ENCODE data around the gene B3GALNT1. TPM values are rescaled to one million over a fixed set of nuclear protein-coding genes. Genes with fewer than 3 reads are reported as not detected.
A peak's percentile ranks its signal among the peaks of the same experiment; 100 is the strongest.

B3GALNT1 gene
- total RNA-seq, 2 experiments from 2014 or later, result 1.7 to 9.3 TPM

DNA sequence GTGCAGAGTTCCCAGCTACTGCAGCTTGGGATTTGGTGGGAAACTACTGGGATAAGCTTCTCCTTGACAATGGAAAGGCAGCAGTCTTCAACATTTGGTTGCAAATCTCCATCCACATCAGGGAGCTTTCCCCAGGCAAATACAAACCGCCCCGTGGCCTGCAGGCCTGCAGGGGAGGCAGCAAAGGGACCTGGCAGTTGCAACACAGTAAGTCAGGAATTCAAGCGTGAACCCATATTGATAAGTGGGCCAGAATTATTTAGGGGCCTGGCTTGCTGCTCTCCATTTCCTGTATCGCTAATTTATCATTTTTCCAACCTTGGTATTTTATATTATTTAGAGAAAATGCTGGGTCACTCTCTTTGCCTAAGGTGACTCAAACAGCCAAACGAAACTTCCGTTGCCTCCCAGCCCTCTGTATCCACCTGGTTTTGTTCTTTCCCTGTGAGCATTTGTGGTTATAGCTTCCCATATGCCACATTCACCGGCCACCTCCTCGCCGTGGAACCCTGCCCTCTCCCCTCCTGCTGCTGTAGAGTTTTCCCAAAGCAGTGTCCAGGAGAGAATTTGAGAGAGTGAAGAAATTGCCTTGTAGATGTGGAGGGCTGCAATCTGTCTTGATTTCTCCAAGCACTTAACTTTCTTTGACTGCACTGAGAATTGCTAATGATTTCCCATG, 34.8 kb downstream of the B3GALNT1 start:
- no peak overlapping the region for H3K4me3 Mint-ChIP-seq
- H3K4me1 Mint-ChIP-seq, result peaks cover 54% of the 10 kb centered on the region
- DNase-seq, result no peak
- CTCF ChIA-PET, result interaction anchor here (0.6 to 1.1 kb wide), 2 partner anchors 10 to 39 kb away, joined by 3 read pairs; no protein-coding TSS in a partner anchor
- ATAC-seq, result no peak
- no peaks in the 10 kb centered on the region for H3K27me3 Mint-ChIP-seq
- peaks cover 3% of the 10 kb centered on the region for H3K36me3 Mint-ChIP-seq
- H3K9me3 Mint-ChIP-seq (ENCODE audit: low read depth), result no peaks in the 10 kb centered on the region
- no peak overlapping the region for H3K27ac Mint-ChIP-seq

DNA sequence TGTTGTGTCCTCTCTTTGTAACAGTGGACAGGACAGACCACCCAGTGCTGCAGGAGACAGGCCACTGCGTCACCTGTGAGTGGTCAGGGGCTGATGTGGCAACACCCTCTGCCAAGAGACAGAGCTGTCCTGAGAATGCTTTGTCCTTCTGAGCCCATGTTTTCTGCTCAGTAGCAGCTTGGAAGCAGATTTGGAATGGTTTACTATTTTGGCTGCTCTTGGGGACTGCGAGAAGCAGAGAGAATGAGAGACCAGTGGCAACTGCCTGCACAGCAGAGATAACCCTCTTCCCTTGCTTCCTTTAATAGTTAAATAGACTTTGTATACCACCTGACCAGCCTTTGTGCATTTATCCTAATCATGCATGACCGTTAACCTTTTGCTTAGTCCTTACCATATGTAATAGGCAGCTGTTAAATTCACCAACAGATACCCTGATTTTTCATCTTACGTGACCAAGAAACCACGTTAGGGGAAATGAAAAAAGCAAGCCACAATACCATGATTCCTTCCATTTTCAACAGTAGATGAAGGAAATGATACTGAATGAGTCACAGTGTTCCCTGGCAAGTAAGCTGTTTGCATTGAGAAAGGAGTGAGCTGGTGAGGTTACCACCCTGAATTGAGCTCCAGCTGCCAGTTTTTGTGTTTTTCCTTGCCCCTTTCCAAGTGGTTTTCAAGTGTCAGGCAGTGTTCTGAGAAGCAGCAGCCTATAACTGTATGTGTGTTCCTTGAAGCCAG, 35.5 kb downstream of the B3GALNT1 start:
- DNase-seq (no peak), ATAC-seq (peak; percentile 61)
- CTCF ChIA-PET, result interaction anchor here (0.6 kb wide), 1 partner anchor 10 kb away, joined by 3 read pairs; no protein-coding TSS in a partner anchor
- H3K4me3 Mint-ChIP-seq, result no peak overlapping the region
- H3K36me3 Mint-ChIP-seq, result peaks cover 3% of the 10 kb centered on the region
- peaks cover 54% of the 10 kb centered on the region for H3K4me1 Mint-ChIP-seq
- H3K27me3 Mint-ChIP-seq, result no peaks in the 10 kb centered on the region
- H3K27ac Mint-ChIP-seq, result no peak overlapping the region
- no peaks in the 10 kb centered on the region for H3K9me3 Mint-ChIP-seq (ENCODE audit: low read depth)

GRCh38 chr3:161067335-161067734, 37.8 kb downstream of the B3GALNT1 start:
- Mint-ChIP-seq H3K4me3 (no peak overlapping the region), H3K27me3 (no peaks in the 10 kb centered on the region), H3K27ac (no peak overlapping the region), H3K36me3 (peaks cover 3% of the 10 kb centered on the region), H3K9me3 (ENCODE audit: low read depth) (no peaks in the 10 kb centered on the region), H3K4me1 (peaks cover 46% of the 10 kb centered on the region)
- CTCF ChIA-PET, result no interaction called here
- ATAC-seq, result no peak
- no peak for DNase-seq

DNA sequence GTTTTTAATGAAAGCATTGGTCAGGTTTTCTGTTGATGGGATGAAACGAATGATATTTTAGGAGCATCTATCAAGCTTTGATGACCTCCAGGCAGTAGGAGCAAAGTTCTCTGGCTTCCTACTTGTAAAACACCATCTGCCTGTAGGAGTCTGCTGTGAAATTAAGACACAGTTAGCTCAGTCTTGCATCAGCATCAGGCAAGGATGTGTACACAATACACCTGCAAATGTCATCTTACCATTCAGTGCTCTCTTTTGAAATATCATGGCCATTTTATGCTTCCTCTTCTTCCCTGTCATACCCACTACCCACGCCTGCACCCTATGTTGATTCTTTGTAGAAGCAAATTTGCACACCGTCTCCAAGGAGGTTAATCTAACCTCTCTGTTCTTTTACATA, 38.2 kb downstream of the B3GALNT1 start:
- peaks cover 43% of the 10 kb centered on the region for H3K4me1 Mint-ChIP-seq
- DNase-seq, result no peak
- H3K36me3 Mint-ChIP-seq, result peaks cover 3% of the 10 kb centered on the region
- no peak for ATAC-seq
- no peak overlapping the region for H3K27ac Mint-ChIP-seq
- H3K4me3 Mint-ChIP-seq, result no peak overlapping the region
- H3K9me3 Mint-ChIP-seq (ENCODE audit: low read depth), result no peaks in the 10 kb centered on the region
- CTCF ChIA-PET, result no interaction called here
- no peaks in the 10 kb centered on the region for H3K27me3 Mint-ChIP-seq

GRCh38 chr3:161064413-161064812, 40.7 kb downstream of the B3GALNT1 start:
- H3K4me3 Mint-ChIP-seq, result no peak overlapping the region
- peaks cover 3% of the 10 kb centered on the region for H3K36me3 Mint-ChIP-seq
- H3K27ac Mint-ChIP-seq, result no peak overlapping the region
- H3K4me1 Mint-ChIP-seq, result peaks cover 21% of the 10 kb centered on the region
- H3K27me3 Mint-ChIP-seq, result no peaks in the 10 kb centered on the region
- CTCF ChIA-PET, result interaction anchor here (0.5 kb wide), 1 partner anchor 20 kb away, joined by 3 read pairs; no protein-coding TSS in a partner anchor
- DNase-seq (no peak), ATAC-seq (no peak)
- H3K9me3 Mint-ChIP-seq (ENCODE audit: low read depth), result no peaks in the 10 kb centered on the region

DNA sequence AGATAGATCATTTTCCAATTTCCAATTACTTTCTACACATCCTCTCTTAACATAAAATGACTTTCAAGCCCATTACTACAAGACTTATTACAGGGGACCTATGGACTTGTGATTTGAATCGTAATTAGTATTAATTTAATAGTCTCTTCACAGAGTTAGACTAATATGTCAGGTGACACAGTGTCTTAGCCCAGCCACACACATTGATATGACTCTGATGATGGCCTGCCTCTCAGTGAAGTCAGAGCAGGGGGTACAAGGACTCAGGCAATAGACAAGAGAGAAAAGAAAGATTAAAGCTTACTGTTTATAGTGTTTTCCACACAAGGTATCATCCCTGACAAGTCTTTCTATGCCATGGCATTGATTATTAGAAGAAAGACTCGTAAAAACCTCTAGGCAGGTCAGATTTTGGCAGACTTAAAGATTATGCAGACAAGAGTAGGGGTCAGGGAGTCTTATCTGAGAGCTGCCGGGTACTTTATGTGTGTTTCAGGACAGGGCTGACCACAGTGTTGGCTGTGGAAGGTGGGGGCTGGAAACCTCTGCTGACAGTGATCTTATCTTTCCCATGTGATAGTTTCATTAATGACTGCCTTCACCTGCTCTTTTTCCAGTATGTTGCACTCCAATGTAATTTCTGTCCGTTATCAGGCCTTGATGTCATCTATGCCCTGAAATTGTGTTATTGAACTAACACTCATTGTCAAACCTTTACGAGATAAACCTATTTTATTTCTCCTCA, 50.1 kb downstream of the B3GALNT1 start:
- DNase-seq (no peak), ATAC-seq (no peak)
- H3K27me3 Mint-ChIP-seq, result no peaks in the 10 kb centered on the region
- peaks cover 2% of the 10 kb centered on the region for H3K4me1 Mint-ChIP-seq
- CTCF ChIA-PET, result no interaction called here
- H3K9me3 Mint-ChIP-seq (ENCODE audit: low read depth), result no peaks in the 10 kb centered on the region
- H3K27ac Mint-ChIP-seq, result no peak overlapping the region
- no peaks in the 10 kb centered on the region for H3K36me3 Mint-ChIP-seq
- no peak overlapping the region for H3K4me3 Mint-ChIP-seq

GRCh38 chr3:161051856-161052255, 53.3 kb downstream of the B3GALNT1 start:
- Mint-ChIP-seq H3K27ac (no peak overlapping the region), H3K4me1 (peaks cover 2% of the 10 kb centered on the region), H3K27me3 (no peaks in the 10 kb centered on the region), H3K9me3 (ENCODE audit: low read depth) (no peaks in the 10 kb centered on the region), H3K4me3 (no peak overlapping the region), H3K36me3 (no peaks in the 10 kb centered on the region)
- no peak for DNase-seq
- CTCF ChIA-PET, result no interaction called here
- no peak for ATAC-seq

DNA sequence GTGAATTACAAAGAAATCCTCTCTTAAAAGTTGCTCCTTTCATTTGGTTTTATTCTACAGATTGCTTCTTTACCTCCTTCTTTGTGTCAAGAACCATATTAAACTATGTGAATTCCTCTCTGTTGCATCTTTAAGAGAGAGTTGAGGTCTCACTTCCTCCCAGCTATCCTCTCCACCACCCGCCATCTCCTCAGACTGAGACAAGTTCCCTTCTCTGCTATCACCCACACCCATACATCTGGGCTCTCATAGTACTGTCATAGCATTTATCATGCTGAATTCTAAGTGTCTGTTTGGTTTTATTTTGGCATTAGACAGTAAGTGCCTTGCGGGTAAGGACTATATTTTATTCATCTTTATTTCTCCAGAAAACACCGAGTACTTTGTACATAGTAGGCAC, 54.2 kb downstream of the B3GALNT1 start:
- H3K4me1 Mint-ChIP-seq, result peaks cover 2% of the 10 kb centered on the region
- no peaks in the 10 kb centered on the region for H3K9me3 Mint-ChIP-seq (ENCODE audit: low read depth)
- CTCF ChIA-PET, result no interaction called here
- H3K27me3 Mint-ChIP-seq, result no peaks in the 10 kb centered on the region
- H3K27ac Mint-ChIP-seq, result no peak overlapping the region
- ATAC-seq (no peak), DNase-seq (no peak)
- no peak overlapping the region for H3K4me3 Mint-ChIP-seq
- H3K36me3 Mint-ChIP-seq, result no peaks in the 10 kb centered on the region

DNA sequence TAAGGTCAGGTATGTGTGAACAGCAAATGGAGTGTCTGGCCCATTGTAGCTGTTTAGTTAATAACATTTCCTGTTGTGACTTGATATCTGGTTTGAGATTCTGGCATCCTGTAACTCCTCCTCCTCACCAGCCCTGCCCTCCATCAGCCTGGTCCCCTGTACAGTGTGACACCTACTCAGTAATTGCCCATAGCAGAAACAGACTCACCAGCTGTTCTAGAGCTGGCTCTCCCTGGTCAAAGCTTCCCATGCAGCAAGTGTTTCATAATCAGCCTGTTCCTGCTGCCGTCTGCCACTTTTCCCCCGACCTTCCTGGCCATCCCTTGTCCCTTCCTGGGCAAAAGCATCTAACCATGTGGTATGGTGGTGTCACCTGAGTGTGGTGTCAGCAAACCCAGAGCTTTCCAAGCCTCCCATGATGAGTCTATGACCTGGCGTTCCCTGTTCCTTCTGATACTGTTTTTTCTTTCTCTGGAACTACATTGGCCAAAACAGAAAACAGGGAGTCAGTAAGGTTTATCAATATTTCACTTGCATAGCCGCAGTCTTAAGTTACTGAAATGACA, 55.4 kb downstream of the B3GALNT1 start:
- H3K36me3 Mint-ChIP-seq, result no peaks in the 10 kb centered on the region
- peaks cover 2% of the 10 kb centered on the region for H3K9me3 Mint-ChIP-seq (ENCODE audit: low read depth)
- no peak overlapping the region for H3K27ac Mint-ChIP-seq
- ATAC-seq, result no peak
- H3K4me3 Mint-ChIP-seq, result no peak overlapping the region
- H3K4me1 Mint-ChIP-seq, result peaks cover 2% of the 10 kb centered on the region
- DNase-seq, result no peak
- H3K27me3 Mint-ChIP-seq, result no peaks in the 10 kb centered on the region
- CTCF ChIA-PET, result interaction anchor here (1.1 kb wide), 1 partner anchor 50 kb away, joined by 3 read pairs; no protein-coding TSS in a partner anchor

DNA sequence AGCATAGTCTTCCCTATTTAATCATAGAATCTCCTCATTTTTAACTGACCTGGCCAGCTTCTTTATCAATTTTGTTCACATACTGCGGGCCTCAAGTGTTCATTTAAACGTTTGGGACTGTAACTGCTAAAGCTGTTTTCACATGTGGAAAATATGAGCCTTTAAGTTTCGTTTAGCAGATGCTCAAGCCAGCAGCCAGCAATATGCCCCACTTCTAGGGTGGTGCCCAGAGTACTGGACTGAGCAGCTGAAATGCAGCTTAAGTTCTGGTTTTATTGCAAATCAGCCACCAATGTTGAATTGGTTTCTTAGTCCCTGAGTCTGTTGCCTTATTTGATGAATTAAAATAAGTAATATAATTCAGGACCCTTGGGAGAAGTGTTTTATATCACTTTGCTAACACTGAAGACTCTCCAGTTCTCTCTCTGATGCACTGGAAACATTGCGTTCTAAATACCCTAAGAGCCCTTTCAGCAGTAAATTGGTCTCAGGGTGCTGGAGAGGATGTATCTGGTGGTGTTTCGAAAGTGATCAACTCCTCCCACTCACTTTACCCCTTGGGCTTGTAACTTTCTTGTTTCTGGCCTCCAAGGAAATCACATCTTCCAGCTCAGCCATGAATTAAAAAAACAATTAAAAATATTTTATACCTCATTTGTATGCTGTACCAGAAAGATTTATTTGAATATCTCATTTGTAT, 61.7 kb downstream of the B3GALNT1 start:
- Mint-ChIP-seq H3K36me3 (peaks cover 3% of the 10 kb centered on the region), H3K27ac (no peak overlapping the region), H3K9me3 (ENCODE audit: low read depth) (peaks cover 6% of the 10 kb centered on the region), H3K4me3 (no peak overlapping the region), H3K27me3 (no peaks in the 10 kb centered on the region), H3K4me1 (no peaks in the 10 kb centered on the region)
- CTCF ChIA-PET, result no interaction called here
- DNase-seq (no peak), ATAC-seq (no peak)

GRCh38 chr3:161042023-161042501, 63.1 kb downstream of the B3GALNT1 start:
- peaks cover 6% of the 10 kb centered on the region for H3K9me3 Mint-ChIP-seq (ENCODE audit: low read depth)
- H3K27me3 Mint-ChIP-seq, result no peaks in the 10 kb centered on the region
- H3K36me3 Mint-ChIP-seq, result peaks cover 3% of the 10 kb centered on the region
- H3K4me1 Mint-ChIP-seq, result no peaks in the 10 kb centered on the region
- no peak for ATAC-seq
- H3K4me3 Mint-ChIP-seq, result no peak overlapping the region
- H3K27ac Mint-ChIP-seq, result no peak overlapping the region
- CTCF ChIA-PET, result no interaction called here
- no peak for DNase-seq

- Mint-ChIP-seq H3K27ac (no peak overlapping the region), H3K36me3 (peaks cover 17% of the 10 kb centered on the region), H3K27me3 (no peaks in the 10 kb centered on the region), H3K4me1 (peaks cover 18% of the 10 kb centered on the region), H3K4me3 (no peak overlapping the region), H3K9me3 (ENCODE audit: low read depth) (peaks cover 4% of the 10 kb centered on the region)
- ATAC-seq (no peak), DNase-seq (no peak)
- CTCF ChIA-PET, result interaction anchor here (0.7 kb wide), 1 partner anchor 1139 kb away, joined by 3 read pairs; no protein-coding TSS in a partner anchor
Observed at GRCh38 chr3:161038725-161039124, 66.4 kb downstream of the B3GALNT1 start.

- ATAC-seq (no peak), DNase-seq (no peak)
- no peak overlapping the region for H3K4me3 Mint-ChIP-seq
- no peaks in the 10 kb centered on the region for H3K9me3 Mint-ChIP-seq (ENCODE audit: low read depth)
- H3K36me3 Mint-ChIP-seq, result peaks cover 23% of the 10 kb centered on the region
- H3K4me1 Mint-ChIP-seq, result peaks cover 18% of the 10 kb centered on the region
- CTCF ChIA-PET, result interaction anchor here (1.0 kb wide), 1 partner anchor 45 kb away, joined by 3 read pairs; no protein-coding TSS in a partner anchor
- no peaks in the 10 kb centered on the region for H3K27me3 Mint-ChIP-seq
- H3K27ac Mint-ChIP-seq, result peak overlapping the region; percentile 23
Observed at GRCh38 chr3:161035711-161036110, 69.4 kb downstream of the B3GALNT1 start.

All from activated CD8-positive, alpha-beta memory T cell treated with anti-CD3 and anti-CD28 coated beads, Interleukin-2, amount 10 ng/mL, durations not matched to agents 7 days and 5 days (primary cell).